GM12873 (cell line): ENCODE results near the gene CCDC33.

Source experiments
- CTCF ChIP-seq: IDR thresholded peaks from 2 replicates; pipeline ENCODE4 v1.5.1; 2012; ENCODE audit warnings: low read depth, mild to moderate bottlenecking, moderate library complexity, low read length, control low read depth; ENCODE audit not compliant: insufficient read depth; ENCODE audit errors: missing control alignments

Gene CCDC33

GRCh38 chr15:74383695-74384565 lies 147.8 kb downstream of the CCDC33 start:
- TF ChIP-seq CTCF = no peak

- no peak for TF ChIP-seq CTCF
These were observed 148.4 kb downstream of the CCDC33 start for GRCh38 chr15:74384566-74384880.

GRCh38 chr15:74384881-74385643 lies 148.9 kb downstream of the CCDC33 start:
- no peak for TF ChIP-seq CTCF

GRCh38 chr15:74385733-74386132 lies 149.6 kb downstream of the CCDC33 start:
- TF ChIP-seq CTCF = no peak
